Ascending aorta (tissue), 2 donors: ENCODE measurements around the gene SPRYD3. TPM values are rescaled to one million over a fixed set of nuclear protein-coding genes. Genes with fewer than 3 reads are reported as not detected.

ENCODE experiments used
- DNase-seq, 2 donors: peaks; one replicate each; pipeline ENCODE4 v3.0.0-alpha.2; 2019; ENCODE audit warnings: low spot score in 2 of 2
- H3K27ac ChIP-seq, 2 donors: fragments of 200-600 bp; sonication (generic); one replicate each; pipeline ENCODE4 v1.5.1; 2016 to 2017; ENCODE audit warnings: mild to moderate bottlenecking in 1 of 2
- H3K27me3 ChIP-seq: fragments of 200-600 bp; sonication (generic); one replicate; pipeline ENCODE4 v1.5.1; 2017
- H3K36me3 ChIP-seq, 2 donors: fragments of 200-600 bp; sonication (generic); one replicate each; pipeline ENCODE4 v1.5.1; 2016
- H3K4me1 ChIP-seq, 2 donors: fragments of 200-600 bp; sonication (generic); one replicate each; pipeline ENCODE4 v1.5.1; 2016 to 2017; ENCODE audit warnings: mild to moderate bottlenecking in 1 of 2
- H3K4me3 ChIP-seq, 2 donors: fragments of 200-600 bp; sonication (generic); one replicate each; pipeline ENCODE4 v1.5.1; 2016 to 2017; ENCODE audit warnings: mild to moderate bottlenecking in 1 of 2
- H3K9me3 ChIP-seq, 2 donors: fragments of 200-600 bp; sonication (generic); one replicate each; pipeline ENCODE4 v1.5.1; 2016
- CTCF ChIP-seq, 3 experiments: fragments of 200-600 bp in 2 of 3; fragments of 450-650 bp in 1 of 3; sonication (generic) in 2 of 3; IDR thresholded peaks; one replicate each; pipeline ENCODE4 v1.5.1; 2016 to 2019; ENCODE audit warnings: antibody characterized with exemption in 3 of 3, mild to moderate bottlenecking in 1 of 3, moderate library complexity in 1 of 3
- intact Hi-C: fragments of 100-400 bp; cut with DNase I; formaldehyde crosslinking; loops from one replicate; pipeline ENCODE4 v1.15.1; 2023
- total RNA-seq: library from RNA; depleted of rRNA; stranded (reverse); fragments of >200 nt; gene quantifications from one replicate; pipeline ENCODE4 v1.1.0, GENCODE V29; 2016

Gene SPRYD3
- total RNA-seq, 1 donor from 2014 or later: 48.6 TPM

GRCh38 chr12:53057816-53058500 is 21.2 kb downstream of the SPRYD3 start:
- intact Hi-C loops: no loop called here
- peak overlapping the region; percentile 0 to 98 for H3K27ac ChIP-seq
- H3K27me3 ChIP-seq: no peaks in the 10 kb centered on the region
- DNase-seq: peak in 1 of 2 donors; percentile 65
- H3K9me3 ChIP-seq: no peaks in the 10 kb centered on the region
- peaks cover 2 to 43% of the 10 kb centered on the region in 2 donors for H3K4me1 ChIP-seq
- peaks cover 72 to 85% of the 10 kb centered on the region in 2 donors for H3K36me3 ChIP-seq
- TF ChIP-seq CTCF (IDR thresholded peaks at IDR 0.05): no peak
- H3K4me3 ChIP-seq: no peak overlapping the region

- DNase-seq: no peak
- no peak for TF ChIP-seq CTCF (IDR thresholded peaks at IDR 0.05)
- H3K4me1 ChIP-seq: peaks cover 0 to 41% of the 10 kb centered on the region in 2 donors
- H3K9me3 ChIP-seq: no peaks in the 10 kb centered on the region
- H3K27ac ChIP-seq: peak overlapping the region; percentile 0 to 98
- H3K4me3 ChIP-seq: no peak overlapping the region
- intact Hi-C loops: no loop called here
- peaks cover 61 to 79% of the 10 kb centered on the region in 2 donors for H3K36me3 ChIP-seq
- H3K27me3 ChIP-seq: no peaks in the 10 kb centered on the region
Observed at GRCh38 chr12:53056901-53057300, 22.3 kb downstream of the SPRYD3 start.

GRCh38 chr12:53056296-53056695 is 22.9 kb downstream of the SPRYD3 start:
- no peak for TF ChIP-seq CTCF (IDR thresholded peaks at IDR 0.05)
- Histone ChIP-seq H3K27ac (peak overlapping the region in 1 of 2 donors; percentile 98), H3K36me3 (peaks cover 55 to 76% of the 10 kb centered on the region in 2 donors), H3K27me3 (no peaks in the 10 kb centered on the region), H3K9me3 (no peaks in the 10 kb centered on the region), H3K4me3 (no peak overlapping the region), H3K4me1 (peaks cover 0 to 39% of the 10 kb centered on the region in 2 donors)
- intact Hi-C loops: no loop called here
- peak in 1 of 2 donors; percentile 62 for DNase-seq

- peak in 1 of 2 donors; percentile 62 for DNase-seq
- H3K27ac ChIP-seq: peak overlapping the region; percentile 98 to 99
- H3K36me3 ChIP-seq: peaks cover 49 to 70% of the 10 kb centered on the region in 2 donors
- no peaks in the 10 kb centered on the region for H3K27me3 ChIP-seq
- H3K9me3 ChIP-seq: no peaks in the 10 kb centered on the region
- H3K4me1 ChIP-seq: peaks cover 0 to 37% of the 10 kb centered on the region in 2 donors
- H3K4me3 ChIP-seq: no peak overlapping the region
- intact Hi-C loops: no loop called here
- TF ChIP-seq CTCF (IDR thresholded peaks at IDR 0.05): no peak
Observed at GRCh38 chr12:53055471-53056266, 23.5 kb downstream of the SPRYD3 start.

GRCh38 chr12:53054112-53054878 is 24.9 kb downstream of the SPRYD3 start:
- no peaks in the 10 kb centered on the region for H3K27me3 ChIP-seq
- H3K36me3 ChIP-seq: peaks cover 35 to 56% of the 10 kb centered on the region in 2 donors
- no peaks in the 10 kb centered on the region for H3K9me3 ChIP-seq
- intact Hi-C loops: no loop called here
- H3K27ac ChIP-seq: peak overlapping the region; percentile 98 to 99
- peak; percentile 90 to 97 for DNase-seq
- peak overlapping the region; percentile 75 to 84 for H3K4me3 ChIP-seq
- H3K4me1 ChIP-seq: peaks cover 0 to 34% of the 10 kb centered on the region in 2 donors
- no peak for TF ChIP-seq CTCF (IDR thresholded peaks at IDR 0.05)
